Testis (tissue), 5 donors: ENCODE measurements around the gene SLC2A1. TPM values are rescaled to one million over a fixed set of nuclear protein-coding genes. Genes with fewer than 3 reads are reported as not detected.

ENCODE experiments used
- DNase-seq: peaks from one replicate; pipeline ENCODE4 v3.0.0-alpha.2; 2019
- H3K27ac ChIP-seq, 2 donors: fragments of 200-600 bp; sonication (generic); one replicate each; pipeline ENCODE4 v1.5.1; 2019
- H3K27me3 ChIP-seq: fragments of 200-600 bp; sonication (generic); one replicate; pipeline ENCODE4 v1.5.1; 2019
- H3K36me3 ChIP-seq: fragments of 200-600 bp; sonication (generic); one replicate; pipeline ENCODE4 v1.5.1; 2017; ENCODE audit warnings: low read depth; ENCODE audit errors: missing control alignments
- H3K4me1 ChIP-seq: fragments of 200-600 bp; sonication (generic); one replicate; pipeline ENCODE4 v1.5.1; 2019
- H3K4me3 ChIP-seq, 2 donors: fragments of 200-600 bp; sonication (generic); one replicate each; pipeline ENCODE4 v1.5.1; 2017 to 2019
- H3K9me3 ChIP-seq: fragments of 200-600 bp; sonication (generic); one replicate; pipeline ENCODE4 v1.5.1; 2017
- POLR2A ChIP-seq: fragments of 450-650 bp; IDR thresholded peaks from one replicate; pipeline ENCODE4 v1.6.1; 2017; ENCODE audit warnings: antibody characterized with exemption, mild to moderate bottlenecking, moderate library complexity
- WGBS, 2 donors: methylation state at CpG; one replicate each; pipeline ENCODE4 v1.1.5; 2018; 5-methylcytosine and 5-hydroxymethylcytosine counted together
- intact Hi-C: fragments of 100-400 bp; cut with DNase I; formaldehyde crosslinking; loops from one replicate; pipeline ENCODE4 v1.15.1; 2023; ENCODE audit warnings: low total_unique reads
- long read RNA-seq, 2 donors: transcript quantifications; one replicate each; lab custom pipeline, GENCODE V29; 2026
- polyA plus RNA-seq: library from polyadenylated mRNA; stranded (reverse); fragments of 350-450 nt; fragmentation: Illumina TruSeq; extraction: RNeasy Lipid Tissue Mini Kit (QIAGEN cat#74804); gene quantifications from one replicate; pipeline ENCODE4 v1.2.3, GENCODE V29; 2014; ENCODE audit warnings: low read depth, low replicate concordance; ENCODE audit not compliant: insufficient read depth
- total RNA-seq, 2 donors: library from RNA; depleted of rRNA; stranded (reverse); fragments of >200 nt; gene quantifications; one replicate each; pipeline ENCODE4 v1.2.3, GENCODE V29; 2016
- TF ChIP-seq, protein P1 (sequence below), 3 experiments: fragments of 450-650 bp in 2 of 3; fragments of 200-600 bp in 1 of 3; sonication (generic) in 1 of 3; IDR thresholded peaks; one replicate each; pipeline ENCODE4 v1.5.1; 2016 to 2019; ENCODE audit warnings: antibody characterized with exemption in 3 of 3, mild to moderate bottlenecking in 2 of 3, moderate library complexity in 1 of 3

The SLC2A1 gene
- total RNA-seq (10 to 100 TPM; 36.9 to 38.3 TPM), polyA plus RNA-seq (19.4 TPM)
- long read RNA-seq, donor 1, partial matches to known transcripts = 0 of 3 reads
- long read RNA-seq, donor 1, other reads (novel, unspliced or antisense) = 0 of 3 reads
- long read RNA-seq, donor 2, transcript SLC2A1-203 (10 exons, 3,670 nt) = major isoform, 5 of 10 reads
- long read RNA-seq, donor 2, partial matches to known transcripts = 5 of 10 reads
- long read RNA-seq, donor 2, other reads (novel, unspliced or antisense) = 0 of 10 reads

DNA sequence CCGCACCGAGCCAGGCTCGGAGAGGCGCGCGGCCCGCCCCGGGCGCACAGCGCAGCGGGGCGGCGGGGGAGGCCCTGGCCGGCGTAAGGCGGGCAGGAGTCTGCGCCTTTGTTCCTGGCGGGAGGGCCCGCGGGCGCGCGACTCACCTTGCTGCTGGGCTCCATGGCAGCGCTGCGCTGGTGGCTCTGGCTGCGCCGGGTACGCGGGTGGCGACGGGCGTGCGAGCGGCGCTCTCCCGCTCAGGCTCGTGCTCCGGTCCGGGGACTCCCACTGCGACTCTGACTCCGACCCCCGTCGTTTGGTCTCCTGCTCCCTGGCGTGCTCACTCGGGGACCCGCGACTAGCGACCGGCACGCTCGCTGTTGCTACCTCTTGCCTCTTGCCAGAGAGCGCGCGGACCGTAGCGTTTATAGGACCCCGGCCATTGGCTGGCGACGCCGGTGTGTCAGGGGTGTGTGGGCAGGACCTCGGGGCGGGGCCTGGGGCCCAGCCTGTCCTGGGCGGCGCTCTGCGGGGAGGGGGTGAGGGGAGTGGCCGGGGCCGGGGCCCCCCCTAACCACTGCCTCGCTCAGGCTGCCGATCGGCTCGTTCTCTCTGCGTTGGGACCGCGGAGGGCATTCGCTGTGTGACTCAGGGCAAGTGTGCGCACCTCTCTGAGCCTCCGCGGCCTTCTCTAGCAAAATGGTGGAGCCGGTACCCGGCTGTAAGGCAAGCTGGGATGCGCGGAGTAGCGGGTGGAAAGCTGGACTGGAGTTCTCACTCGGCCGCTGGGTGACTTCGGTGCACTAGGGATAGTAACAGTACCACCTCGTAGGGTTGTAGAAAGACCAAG, at the start of gene SLC2A1:
Gene SLC2A1, minus strand, starts transcription at position 381 of the 832 bp plus-strand sequence. Its CDS starts 217 bp downstream, at position 164.
- TF ChIP-seq, protein P1, sequence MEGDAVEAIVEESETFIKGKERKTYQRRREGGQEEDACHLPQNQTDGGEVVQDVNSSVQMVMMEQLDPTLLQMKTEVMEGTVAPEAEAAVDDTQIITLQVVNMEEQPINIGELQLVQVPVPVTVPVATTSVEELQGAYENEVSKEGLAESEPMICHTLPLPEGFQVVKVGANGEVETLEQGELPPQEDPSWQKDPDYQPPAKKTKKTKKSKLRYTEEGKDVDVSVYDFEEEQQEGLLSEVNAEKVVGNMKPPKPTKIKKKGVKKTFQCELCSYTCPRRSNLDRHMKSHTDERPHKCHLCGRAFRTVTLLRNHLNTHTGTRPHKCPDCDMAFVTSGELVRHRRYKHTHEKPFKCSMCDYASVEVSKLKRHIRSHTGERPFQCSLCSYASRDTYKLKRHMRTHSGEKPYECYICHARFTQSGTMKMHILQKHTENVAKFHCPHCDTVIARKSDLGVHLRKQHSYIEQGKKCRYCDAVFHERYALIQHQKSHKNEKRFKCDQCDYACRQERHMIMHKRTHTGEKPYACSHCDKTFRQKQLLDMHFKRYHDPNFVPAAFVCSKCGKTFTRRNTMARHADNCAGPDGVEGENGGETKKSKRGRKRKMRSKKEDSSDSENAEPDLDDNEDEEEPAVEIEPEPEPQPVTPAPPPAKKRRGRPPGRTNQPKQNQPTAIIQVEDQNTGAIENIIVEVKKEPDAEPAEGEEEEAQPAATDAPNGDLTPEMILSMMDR (IDR thresholded peaks at IDR 0.05) = no peak
- peak; percentile 64 for TF ChIP-seq POLR2A
- Histone ChIP-seq H3K27ac (peak within 1 kb of the TSS; percentile 62 to 73), H3K4me1 (peaks cover 18% of the 10 kb centered on the region), H3K9me3 (no peaks in the 10 kb centered on the region), H3K36me3 (no peaks in the 10 kb centered on the region), H3K27me3 (no peaks in the 10 kb centered on the region), H3K4me3 (peak within 1 kb of the TSS; percentile 67 to 80)
- intact Hi-C loops = no loop called here
- WGBS, 2 donors = 2 to 3% methylated on average over 6 to 31 of the region's 87 CpGs
- DNase-seq = peak; percentile 94

DNA sequence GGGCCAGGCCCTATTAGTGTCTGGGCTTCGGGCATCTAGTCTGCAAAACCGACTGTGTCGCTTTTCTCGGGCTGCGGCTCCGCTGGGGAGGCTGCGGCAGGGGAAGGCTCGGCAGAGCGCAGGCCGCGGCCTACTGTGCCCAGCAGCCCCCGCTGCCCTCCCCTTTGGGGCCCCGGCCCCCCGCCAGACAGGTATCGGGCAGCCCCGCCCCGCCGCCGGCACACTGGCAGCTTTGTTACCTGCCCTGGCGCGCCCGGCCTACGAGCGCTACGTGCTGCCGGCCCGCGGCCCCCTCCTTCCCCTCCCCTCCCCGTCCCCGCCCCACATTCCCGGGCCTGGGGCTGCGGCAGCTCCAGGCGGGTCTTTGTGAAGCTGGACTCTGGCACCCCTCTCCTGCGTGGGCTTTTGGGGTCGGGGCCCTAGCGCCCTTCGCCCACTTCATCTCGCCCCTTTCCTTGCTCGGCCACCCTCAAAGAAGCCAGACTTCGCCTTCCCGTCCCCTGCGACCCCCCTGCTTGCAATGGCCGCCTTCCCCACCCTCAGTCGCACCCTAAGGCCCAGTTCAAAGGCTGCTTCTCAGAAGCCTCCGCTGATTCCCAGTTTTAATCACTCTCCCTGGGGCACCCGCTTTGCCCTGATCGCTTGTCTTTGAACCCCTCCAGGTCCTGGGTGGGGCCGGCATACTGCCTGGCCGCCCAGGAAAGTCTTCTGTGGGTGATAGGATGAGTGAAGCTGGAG, 48.9 kb upstream of the SLC2A1 start:
- DNase-seq = no peak
- H3K27ac ChIP-seq = no peak overlapping the region
- no peaks in the 10 kb centered on the region for H3K36me3 ChIP-seq
- no peaks in the 10 kb centered on the region for H3K27me3 ChIP-seq
- TF ChIP-seq POLR2A = no peak
- TF ChIP-seq, protein P1 (IDR thresholded peaks at IDR 0.05) = no peak
- WGBS, 2 donors = 47 to 59% methylated on average over 9 to 48 of the region's 49 CpGs
- H3K9me3 ChIP-seq = no peaks in the 10 kb centered on the region
- H3K4me1 ChIP-seq = no peaks in the 10 kb centered on the region
- intact Hi-C loops = no loop called here
- peak overlapping the region; percentile 15 to 43 for H3K4me3 ChIP-seq

DNA sequence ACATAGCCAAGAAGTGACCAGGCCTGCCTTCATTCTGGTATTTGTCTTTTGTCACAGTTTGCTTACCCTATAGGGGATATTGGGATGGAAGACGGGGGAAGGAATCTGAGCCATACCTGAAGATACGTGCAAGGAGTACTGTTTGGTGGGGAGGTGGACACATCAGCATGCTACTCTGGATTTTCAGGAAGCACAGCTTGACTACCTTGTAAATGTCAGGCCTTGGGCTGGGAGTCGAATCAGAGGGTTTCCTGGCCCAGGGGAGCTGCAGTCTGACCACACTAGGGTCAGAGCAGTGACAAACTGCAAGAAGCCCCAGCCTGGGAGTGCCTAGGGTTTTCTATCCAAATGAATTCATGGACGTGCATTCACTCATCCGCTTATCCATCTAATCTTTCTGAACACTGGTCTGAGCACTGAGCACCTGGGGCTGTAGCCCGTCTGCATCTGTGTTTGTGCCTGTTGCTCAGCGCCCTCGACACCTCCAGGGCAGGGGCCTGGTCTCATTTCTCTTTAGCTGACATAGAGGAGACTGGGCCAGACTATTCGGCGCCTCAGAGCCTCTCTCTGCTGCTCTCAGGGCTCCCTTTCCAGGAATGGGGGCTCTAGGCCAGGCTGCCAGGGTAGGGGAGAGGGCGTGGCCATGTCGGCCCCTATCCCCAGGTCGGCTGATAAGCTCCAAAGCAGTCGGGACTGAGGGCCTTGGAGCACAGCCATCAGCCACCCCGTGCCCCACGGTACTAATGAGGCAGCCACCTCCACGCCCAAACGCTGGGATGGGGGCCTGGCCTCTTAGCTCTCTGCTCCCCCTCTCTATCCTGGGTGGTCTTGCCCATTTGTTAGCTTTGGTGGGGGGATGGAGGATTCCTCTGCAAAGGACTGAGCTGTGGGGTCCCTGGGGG, 47.0 kb upstream of the SLC2A1 start:
- Histone ChIP-seq H3K4me3 (no peak overlapping the region), H3K9me3 (no peaks in the 10 kb centered on the region), H3K27ac (no peak overlapping the region), H3K4me1 (no peaks in the 10 kb centered on the region), H3K27me3 (no peaks in the 10 kb centered on the region), H3K36me3 (no peaks in the 10 kb centered on the region)
- no peak for TF ChIP-seq POLR2A
- TF ChIP-seq, protein P1 (IDR thresholded peaks at IDR 0.05) = no peak
- WGBS, 2 donors = 47 to 59% methylated on average over 11 to 18 of the region's 18 CpGs
- DNase-seq = no peak
- intact Hi-C loops = no loop called here
